Kidney (tissue), 14 donors: ENCODE results near the gene PALM3. TPM values are rescaled to one million over a fixed set of nuclear protein-coding genes. Genes with fewer than 3 reads are reported as not detected.
"Not testable (repeated sequence)": the region's sequence is repeated elsewhere in the genome, so short reads cannot be mapped to it uniquely, and the experiment has no call there.

Source experiments
- DNase-seq, 5 donors: peaks; one replicate each; pipeline ENCODE4 v3.0.0-alpha.2; 2013 to 2020
- FAIRE-seq: peaks from 2 replicates; lab custom pipeline; 2012; peaks lifted over from hg19 to GRCh38; lab: Jason Lieb, UNC
- H3K27ac ChIP-seq, 2 donors: one replicate each; pipeline ENCODE4 v1.7.0; 2013; ENCODE audit warnings: low read depth in 2 of 2, low read length in 2 of 2, inconsistent platforms in 1 of 2
- H3K27me3 ChIP-seq: one replicate; pipeline ENCODE4 v1.7.1; 2013; ENCODE audit warnings: low read length, inconsistent platforms; ENCODE audit not compliant: control insufficient read depth, insufficient read depth
- H3K36me3 ChIP-seq, 3 donors: one replicate each; pipeline versions ENCODE4 v1.7.0 to v1.7.1; 2013; ENCODE audit warnings: low read length in 3 of 3, control low read depth in 1 of 3, inconsistent platforms in 1 of 3; ENCODE audit not compliant: insufficient read depth in 3 of 3, control insufficient read depth in 2 of 3
- H3K4me1 ChIP-seq, 3 donors: one replicate each; pipeline versions ENCODE4 v1.7.0 to v1.7.1; 2013; ENCODE audit warnings: low read length in 3 of 3, inconsistent platforms in 1 of 3, low read depth in 1 of 3; ENCODE audit not compliant: control insufficient read depth in 2 of 3, insufficient read depth in 2 of 3
- H3K4me3 ChIP-seq, 3 donors: one replicate each; pipeline versions ENCODE4 v1.7.0 to v1.8.1; 2013; ENCODE audit warnings: low read length in 3 of 3, control low read depth in 1 of 3, inconsistent platforms in 1 of 3
- H3K9ac ChIP-seq, 3 donors: one replicate each; pipeline versions ENCODE4 v1.7.0 to v1.7.1; 2013; ENCODE audit warnings: low read length in 3 of 3, control low read depth in 1 of 3, inconsistent platforms in 1 of 3
- H3K9me3 ChIP-seq, 3 donors: one replicate each; pipeline versions ENCODE4 v1.7.0 to v1.7.1; 2013; ENCODE audit warnings: low read length in 3 of 3, control low read depth in 1 of 3, inconsistent platforms in 1 of 3; ENCODE audit not compliant: control insufficient read depth in 2 of 3, insufficient read depth in 1 of 3
- CTCF ChIP-seq: IDR thresholded peaks from 3 replicates; pipeline ENCODE4 v1.5.1; 2012; ENCODE audit warnings: mild to moderate bottlenecking, moderate library complexity, borderline replicate concordance; ENCODE audit not compliant: insufficient read depth; ENCODE audit errors: extremely low read depth
- intact Hi-C: fragments of 100-400 bp; cut with DNase I; formaldehyde crosslinking; loops from one replicate; pipeline ENCODE4 v1.11.1; 2022
- polyA plus RNA-seq: library from polyadenylated mRNA; stranded (reverse); fragments of 350-450 nt; fragmentation: Illumina TruSeq; extraction: RNeasy Lipid Tissue Mini Kit (QIAGEN cat#74804); gene quantifications from one replicate; pipeline ENCODE4 v1.2.3, GENCODE V29; 2014; ENCODE audit warnings: low read depth, low replicate concordance; ENCODE audit not compliant: insufficient read depth
- total RNA-seq: library from RNA; stranded (reverse); fragmentation: NEBNext Ultra II Directional; extraction: Animal tissue kit (Norgen Biotek cat#: 25700); gene quantifications from one replicate; pipeline ENCODE4 v1.2.1, GENCODE V29; 2021
- donor health status: control.
- donor health status: control.
- donor health status: control.
- donor health status: control.
- donor health status: control.
- donor health status: DM: yes; HTN: yes; CAD: no.
- donor health status: Normal renal cell carcinoma (clear cell type).

PALM3 gene
- total and polyA plus RNA-seq, 2 donors from 2014 or later = 19.4 to 45.8 TPM

DNA sequence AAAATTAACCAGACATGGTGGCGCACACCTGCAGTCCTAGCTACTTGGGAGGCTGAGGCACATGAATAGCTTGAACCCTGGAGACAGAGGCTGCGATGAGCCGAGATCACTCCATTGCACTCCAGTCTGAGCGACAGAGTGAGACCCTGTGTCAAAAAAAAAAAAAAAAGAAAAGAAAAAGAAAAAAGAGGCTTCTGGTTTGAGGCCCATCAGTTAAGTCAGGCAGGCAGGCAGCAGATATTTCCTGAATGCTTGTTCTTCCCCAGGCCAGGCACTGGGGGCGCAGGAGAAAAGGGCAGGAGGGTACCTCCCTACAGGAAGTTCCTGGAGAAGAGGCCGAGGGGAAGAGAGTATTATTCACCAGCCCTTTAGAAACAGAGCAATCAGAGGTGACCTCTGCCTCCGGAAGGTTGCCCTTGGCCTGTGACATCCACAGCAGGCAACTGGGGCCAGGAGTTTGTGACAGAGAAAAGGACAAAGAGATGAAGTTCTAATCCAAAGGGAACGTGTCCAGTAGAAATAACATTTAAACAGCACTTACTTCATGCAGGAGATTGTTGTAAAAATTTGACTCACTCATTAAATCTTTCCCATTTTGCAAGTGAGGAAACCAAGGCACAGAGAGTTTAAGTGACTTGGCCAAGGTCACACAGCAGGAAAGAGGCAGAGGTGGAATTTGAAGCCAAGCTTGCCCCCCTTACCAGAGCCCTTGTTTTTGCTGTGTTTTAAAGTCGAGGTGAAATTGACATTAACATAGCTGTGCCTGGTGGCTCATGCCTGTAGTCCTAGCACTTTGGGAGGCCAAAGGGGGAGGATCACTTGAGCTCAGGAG, 38.3 kb downstream of the PALM3 start:
- H3K27ac ChIP-seq = no peak overlapping the region
- H3K27me3 ChIP-seq = no peaks in the 10 kb centered on the region
- intact Hi-C loops = no loop called here
- no peaks in the 10 kb centered on the region for H3K9me3 ChIP-seq
- no peak for TF ChIP-seq CTCF
- no peak overlapping the region for H3K4me3 ChIP-seq
- H3K36me3 ChIP-seq = no peaks in the 10 kb centered on the region
- FAIRE-seq (no peak), DNase-seq (peak in 3 of 5 donors; percentile 58 to 84 (median 70))
- peaks cover 0 to 5% (median 0%) of the 10 kb centered on the region in 3 donors for H3K4me1 ChIP-seq
- H3K9ac ChIP-seq = no peak overlapping the region

DNA sequence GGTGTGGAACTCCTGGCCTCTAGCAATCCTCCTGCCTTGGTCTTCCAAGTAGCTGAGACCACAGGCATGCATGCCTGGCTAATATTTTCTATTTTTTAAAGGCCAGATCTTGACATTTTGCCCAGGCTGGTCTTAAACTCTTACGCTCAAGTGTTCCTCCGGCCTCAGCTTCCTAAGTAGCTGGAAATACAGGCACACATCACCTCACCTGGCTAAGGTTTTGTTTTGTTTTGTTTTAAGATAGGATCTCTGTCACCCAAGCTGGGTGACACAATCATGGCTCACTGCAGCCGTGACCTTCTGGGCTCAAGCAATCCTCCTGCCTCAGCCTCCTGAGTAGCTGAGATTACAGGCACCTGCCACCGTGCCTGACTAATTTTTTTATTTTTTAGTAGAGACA, 39.4 kb downstream of the PALM3 start:
- Histone ChIP-seq H3K27me3 (no peaks in the 10 kb centered on the region), H3K27ac (no peak overlapping the region), H3K4me3 (no peak overlapping the region), H3K36me3 (no peaks in the 10 kb centered on the region), H3K4me1 (peaks cover 0 to 5% (median 0%) of the 10 kb centered on the region in 3 donors), H3K9ac (no peak overlapping the region), H3K9me3 (no peaks in the 10 kb centered on the region)
- FAIRE-seq (no peak), DNase-seq (no peak)
- intact Hi-C loops = no loop called here
- no peak for TF ChIP-seq CTCF

- Histone ChIP-seq H3K27ac (no peak overlapping the region), H3K9me3 (no peaks in the 10 kb centered on the region), H3K36me3 (no peaks in the 10 kb centered on the region), H3K4me1 (peaks cover 0 to 5% (median 0%) of the 10 kb centered on the region in 3 donors), H3K9ac (no peak overlapping the region), H3K27me3 (no peaks in the 10 kb centered on the region), H3K4me3 (no peak overlapping the region)
- intact Hi-C loops = no loop called here
- no peak for FAIRE-seq
- TF ChIP-seq CTCF = no peak
- peak in 2 of 5 donors; percentile 39 to 63 for DNase-seq
Observed at GRCh38 chr19:14021474-14021873, 40.4 kb downstream of the PALM3 start.

GRCh38 chr19:14019739-14020138, 42.1 kb downstream of the PALM3 start:
- FAIRE-seq, H3K9me3 ChIP-seq, H3K27me3 ChIP-seq, H3K4me3 ChIP-seq, H3K9ac ChIP-seq, H3K27ac ChIP-seq, H3K4me1 ChIP-seq, H3K36me3 ChIP-seq, DNase-seq, intact Hi-C loops: not testable (repeated sequence)
